Measurements from ENCODE around the gene VGLL4. TPM values are rescaled to one million over a fixed set of nuclear protein-coding genes. Genes with fewer than 3 reads are reported as not detected.

The VGLL4 gene
- polyA plus RNA-seq, 1 donor (not counting 4 experiments of a cell fraction or from before 2014, with no cell fraction given): 32.6 TPM

GRCh38 chr3:11554666-11555065 is 89.0 kb downstream of the VGLL4 start:
- DNase-seq (ENCODE audit: low read depth, low spot score) (no peak), FAIRE-seq (no peak)
- no peak for TF ChIP-seq EZH2 (IDR thresholded peaks at IDR 0.05; ENCODE audit: low read length)
- no peak for TF ChIP-seq CTCF (optimal IDR thresholded peaks at IDR 0.05 in 1 of 3, IDR thresholded peaks at IDR 0.05 in 1 of 3, conservative IDR thresholded peaks at IDR 0.05 in 1 of 3; ENCODE audit: extremely low read depth in 1 of 3, insufficient read depth in 2 of 3, low read length in 3 of 3)
- H3K79me2 ChIP-seq (ENCODE audit: control insufficient read depth, insufficient read depth, low read length): peaks cover 5% of the 10 kb centered on the region
- H3K4me1 ChIP-seq (ENCODE audit: control insufficient read depth, extremely low read depth, insufficient read depth, low read length): peaks cover 14% of the 10 kb centered on the region
- H3K27me3 ChIP-seq (ENCODE audit: control insufficient read depth, extremely low read depth, insufficient read depth, low read length): no peaks in the 10 kb centered on the region
- H3K9me1 ChIP-seq (ENCODE audit: control insufficient read depth, extremely low read depth, insufficient read depth, low read length): no peaks in the 10 kb centered on the region
- dilution Hi-C loops (cut with MboI; ENCODE audit: extremely low pct_ligation_motif_present, low sequenced_read_pairs): no loop called here
- H3K9ac ChIP-seq (ENCODE audit: control insufficient read depth, extremely low read depth, insufficient read depth, low read length): no peak overlapping the region
- H3K4me2 ChIP-seq (ENCODE audit: control insufficient read depth, extremely low read depth, insufficient read depth, low read depth, low read length): no peak overlapping the region
- H3K36me3 ChIP-seq (ENCODE audit: control insufficient read depth in 2 of 2, extremely low read depth in 1 of 2, insufficient read depth in 2 of 2, low read length in 2 of 2): peaks cover 11 to 17% of the 10 kb centered on the region in 2 experiments
- no peaks in the 10 kb centered on the region for H3K9me3 ChIP-seq (ENCODE audit: control insufficient read depth, low read depth, low read length)
- H2AFZ ChIP-seq (ENCODE audit: control insufficient read depth, low read length): no peak overlapping the region
- H3K27ac ChIP-seq (ENCODE audit: control insufficient read depth, insufficient read depth, low read length): no peak overlapping the region
- no peak overlapping the region for H3K4me3 ChIP-seq (ENCODE audit: control insufficient read depth in 2 of 3, extremely low read depth in 1 of 3, insufficient read depth in 2 of 3, low read depth in 1 of 3, low read length in 3 of 3)
- H4K20me1 ChIP-seq (ENCODE audit: control insufficient read depth, extremely low read depth, insufficient read depth, low read length): peaks cover 5% of the 10 kb centered on the region

- H3K27me3 ChIP-seq (ENCODE audit: control insufficient read depth, extremely low read depth, insufficient read depth, low read length): no peaks in the 10 kb centered on the region
- H3K36me3 ChIP-seq (ENCODE audit: control insufficient read depth in 2 of 2, extremely low read depth in 1 of 2, insufficient read depth in 2 of 2, low read length in 2 of 2): peaks cover 11 to 17% of the 10 kb centered on the region in 2 experiments
- TF ChIP-seq EZH2 (IDR thresholded peaks at IDR 0.05; ENCODE audit: low read length) (no peak), CTCF (optimal IDR thresholded peaks at IDR 0.05 in 1 of 3, IDR thresholded peaks at IDR 0.05 in 1 of 3, conservative IDR thresholded peaks at IDR 0.05 in 1 of 3; ENCODE audit: extremely low read depth in 1 of 3, insufficient read depth in 2 of 3, low read length in 3 of 3) (no peak)
- H3K9me1 ChIP-seq (ENCODE audit: control insufficient read depth, extremely low read depth, insufficient read depth, low read length): no peaks in the 10 kb centered on the region
- peaks cover 14% of the 10 kb centered on the region for H3K4me1 ChIP-seq (ENCODE audit: control insufficient read depth, extremely low read depth, insufficient read depth, low read length)
- H3K4me3 ChIP-seq (ENCODE audit: control insufficient read depth in 2 of 3, extremely low read depth in 1 of 3, insufficient read depth in 2 of 3, low read depth in 1 of 3, low read length in 3 of 3): no peak overlapping the region
- no peak overlapping the region for H2AFZ ChIP-seq (ENCODE audit: control insufficient read depth, low read length)
- no peak overlapping the region for H3K9ac ChIP-seq (ENCODE audit: control insufficient read depth, extremely low read depth, insufficient read depth, low read length)
- no peak overlapping the region for H3K27ac ChIP-seq (ENCODE audit: control insufficient read depth, insufficient read depth, low read length)
- FAIRE-seq (no peak), DNase-seq (ENCODE audit: low read depth, low spot score) (no peak)
- H3K79me2 ChIP-seq (ENCODE audit: control insufficient read depth, insufficient read depth, low read length): peaks cover 5% of the 10 kb centered on the region
- no peaks in the 10 kb centered on the region for H3K9me3 ChIP-seq (ENCODE audit: control insufficient read depth, low read depth, low read length)
- H4K20me1 ChIP-seq (ENCODE audit: control insufficient read depth, extremely low read depth, insufficient read depth, low read length): peaks cover 5% of the 10 kb centered on the region
- dilution Hi-C loops (cut with MboI; ENCODE audit: extremely low pct_ligation_motif_present, low sequenced_read_pairs): no loop called here
- H3K4me2 ChIP-seq (ENCODE audit: control insufficient read depth, extremely low read depth, insufficient read depth, low read depth, low read length): no peak overlapping the region
Observed at GRCh38 chr3:11554236-11554610, 89.5 kb downstream of the VGLL4 start.

Measured in keratinocyte (primary cell).